ENCODE measurements around the gene ALPK1. TPM values are rescaled to one million over a fixed set of nuclear protein-coding genes. Genes with fewer than 3 reads are reported as not detected.

The ALPK1 gene
- total and polyA plus RNA-seq, 4 experiments from 2014 or later = 3.9 to 18.6 (median 10.2) TPM

- Histone ChIP-seq H3K4me1 (ENCODE audit: insufficient read depth, low read length) (no peaks in the 10 kb centered on the region), H3K27ac (ENCODE audit: low read depth, low read length) (no peak overlapping the region), H3K27me3 (ENCODE audit: insufficient read depth, low read length) (no peaks in the 10 kb centered on the region), H3K9me3 (ENCODE audit: control insufficient read depth in 1 of 2, low read length in 2 of 2) (no peaks in the 10 kb centered on the region), H3K36me3 (ENCODE audit: insufficient read depth, low read length) (no peaks in the 10 kb centered on the region), H3K4me3 (ENCODE audit: low read length in 2 of 2) (no peak overlapping the region)
- H3K27me3 Mint-ChIP-seq = no peaks in the 10 kb centered on the region
- CTCF ChIA-PET (ENCODE audit: partially characterized antibody) = interaction anchor here (1.5 to 2.5 kb wide), 2 partner anchors 11 to 192 kb away, joined by 4 to 7 read pairs; no protein-coding TSS in a partner anchor
- no peak overlapping the region for H3K4me3 Mint-ChIP-seq
- H3K9me3 Mint-ChIP-seq = no peaks in the 10 kb centered on the region
- intact Hi-C loops (cut with micrococcal nuclease) = no loop called here
- POLR2A ChIA-PET (ENCODE audit: partially characterized antibody) = no interaction called here
- H3K36me3 Mint-ChIP-seq = peaks cover 0 to 5% of the 10 kb centered on the region in 2 donors
- peaks cover 0 to 8% (median 6%) of the 10 kb centered on the region in 4 donors for H3K4me1 Mint-ChIP-seq
- H3K27ac Mint-ChIP-seq = no peak overlapping the region
- no peak for DNase-seq
Observed at GRCh38 chr4:112332398-112332797, 35.2 kb downstream of the ALPK1 start.

GRCh38 chr4:112340023-112340422 is 42.9 kb downstream of the ALPK1 start:
- no peaks in the 10 kb centered on the region for H3K36me3 ChIP-seq (ENCODE audit: insufficient read depth, low read length)
- H3K27me3 Mint-ChIP-seq = no peaks in the 10 kb centered on the region
- H3K4me1 ChIP-seq (ENCODE audit: insufficient read depth, low read length) = no peaks in the 10 kb centered on the region
- H3K27ac Mint-ChIP-seq = no peak overlapping the region
- no peak for DNase-seq
- no peaks in the 10 kb centered on the region for H3K9me3 Mint-ChIP-seq
- H3K4me3 Mint-ChIP-seq = no peak overlapping the region
- ChIA-PET POLR2A (ENCODE audit: partially characterized antibody) (no interaction called here), CTCF (ENCODE audit: partially characterized antibody) (interaction anchor here (1.1 kb wide), 1 partner anchor 11 kb away, joined by 3 read pairs; no protein-coding TSS in a partner anchor)
- H3K27ac ChIP-seq (ENCODE audit: low read depth, low read length) = no peak overlapping the region
- intact Hi-C loops (cut with micrococcal nuclease) = no loop called here
- no peak overlapping the region for H3K4me3 ChIP-seq (ENCODE audit: low read length in 2 of 2)
- no peaks in the 10 kb centered on the region for H3K9me3 ChIP-seq (ENCODE audit: control insufficient read depth in 1 of 2, low read length in 2 of 2)
- no peaks in the 10 kb centered on the region for H3K4me1 Mint-ChIP-seq
- H3K27me3 ChIP-seq (ENCODE audit: insufficient read depth, low read length) = no peaks in the 10 kb centered on the region
- peaks cover 2 to 7% of the 10 kb centered on the region in 2 donors for H3K36me3 Mint-ChIP-seq

- Histone ChIP-seq H3K27me3 (ENCODE audit: insufficient read depth, low read length) (no peaks in the 10 kb centered on the region), H3K36me3 (ENCODE audit: insufficient read depth, low read length) (no peaks in the 10 kb centered on the region), H3K9me3 (ENCODE audit: control insufficient read depth in 1 of 2, low read length in 2 of 2) (no peaks in the 10 kb centered on the region), H3K4me3 (ENCODE audit: low read length in 2 of 2) (no peak overlapping the region), H3K27ac (ENCODE audit: low read depth, low read length) (no peak overlapping the region), H3K4me1 (ENCODE audit: insufficient read depth, low read length) (no peaks in the 10 kb centered on the region)
- no peak overlapping the region for H3K4me3 Mint-ChIP-seq
- no peaks in the 10 kb centered on the region for H3K9me3 Mint-ChIP-seq
- H3K4me1 Mint-ChIP-seq = no peaks in the 10 kb centered on the region
- intact Hi-C loops (cut with micrococcal nuclease) = no loop called here
- no peak overlapping the region for H3K27ac Mint-ChIP-seq
- ChIA-PET POLR2A (ENCODE audit: partially characterized antibody) (no interaction called here), CTCF (ENCODE audit: partially characterized antibody) (no interaction called here)
- no peaks in the 10 kb centered on the region for H3K27me3 Mint-ChIP-seq
- no peak for DNase-seq
- peaks cover 2 to 7% of the 10 kb centered on the region in 2 donors for H3K36me3 Mint-ChIP-seq
Observed at GRCh38 chr4:112341033-112341432, 43.9 kb downstream of the ALPK1 start.

- ChIA-PET POLR2A (ENCODE audit: partially characterized antibody) (no interaction called here), CTCF (ENCODE audit: partially characterized antibody) (no interaction called here)
- Histone ChIP-seq H3K4me1 (ENCODE audit: insufficient read depth, low read length) (no peaks in the 10 kb centered on the region), H3K27ac (ENCODE audit: low read depth, low read length) (no peak overlapping the region), H3K36me3 (ENCODE audit: insufficient read depth, low read length) (no peaks in the 10 kb centered on the region), H3K27me3 (ENCODE audit: insufficient read depth, low read length) (no peaks in the 10 kb centered on the region), H3K4me3 (ENCODE audit: low read length in 2 of 2) (no peak overlapping the region), H3K9me3 (ENCODE audit: control insufficient read depth in 1 of 2, low read length in 2 of 2) (no peaks in the 10 kb centered on the region)
- intact Hi-C loops (cut with micrococcal nuclease) = no loop called here
- Mint-ChIP-seq H3K4me1 (no peaks in the 10 kb centered on the region), H3K27me3 (no peaks in the 10 kb centered on the region), H3K36me3 (peaks cover 2 to 7% of the 10 kb centered on the region in 2 donors), H3K9me3 (no peaks in the 10 kb centered on the region), H3K4me3 (no peak overlapping the region), H3K27ac (no peak overlapping the region)
- DNase-seq = no peak
Observed at GRCh38 chr4:112343330-112344080, 46.3 kb downstream of the ALPK1 start.

- H3K4me3 ChIP-seq (ENCODE audit: low read length in 2 of 2) = no peak overlapping the region
- Mint-ChIP-seq H3K4me1 (no peaks in the 10 kb centered on the region), H3K27me3 (no peaks in the 10 kb centered on the region), H3K36me3 (peaks cover 0 to 14% of the 10 kb centered on the region in 2 donors), H3K27ac (peak overlapping the region in 1 of 7 donors; percentile 87), H3K4me3 (no peak overlapping the region), H3K9me3 (no peaks in the 10 kb centered on the region)
- H3K27ac ChIP-seq (ENCODE audit: low read depth, low read length) = no peak overlapping the region
- H3K4me1 ChIP-seq (ENCODE audit: insufficient read depth, low read length) = no peaks in the 10 kb centered on the region
- no peaks in the 10 kb centered on the region for H3K27me3 ChIP-seq (ENCODE audit: insufficient read depth, low read length)
- intact Hi-C loops (cut with micrococcal nuclease) = no loop called here
- CTCF ChIA-PET (ENCODE audit: partially characterized antibody) = no interaction called here
- no peak for DNase-seq
- POLR2A ChIA-PET (ENCODE audit: partially characterized antibody) = interaction anchor here (0.6 kb wide), 1 partner anchor 304 kb away, joined by 3 read pairs; no protein-coding TSS in a partner anchor
- no peaks in the 10 kb centered on the region for H3K36me3 ChIP-seq (ENCODE audit: insufficient read depth, low read length)
- no peaks in the 10 kb centered on the region for H3K9me3 ChIP-seq (ENCODE audit: control insufficient read depth in 1 of 2, low read length in 2 of 2)
Observed at GRCh38 chr4:112348488-112349158, 51.5 kb downstream of the ALPK1 start.

GRCh38 chr4:112352736-112353135 is 55.6 kb downstream of the ALPK1 start:
- intact Hi-C loops (cut with micrococcal nuclease) = no loop called here
- CTCF ChIA-PET (ENCODE audit: partially characterized antibody) = no interaction called here
- Mint-ChIP-seq H3K4me1 (no peaks in the 10 kb centered on the region), H3K27me3 (no peaks in the 10 kb centered on the region), H3K36me3 (peaks cover 0 to 26% of the 10 kb centered on the region in 2 donors), H3K27ac (peak overlapping the region in 1 of 7 donors; percentile 24), H3K4me3 (no peak overlapping the region), H3K9me3 (peaks cover 0 to 3% (median 0%) of the 10 kb centered on the region in 8 donors)
- H3K4me1 ChIP-seq (ENCODE audit: insufficient read depth, low read length) = no peaks in the 10 kb centered on the region
- no peaks in the 10 kb centered on the region for H3K9me3 ChIP-seq (ENCODE audit: control insufficient read depth in 1 of 2, low read length in 2 of 2)
- no peaks in the 10 kb centered on the region for H3K36me3 ChIP-seq (ENCODE audit: insufficient read depth, low read length)
- no peak overlapping the region for H3K4me3 ChIP-seq (ENCODE audit: low read length in 2 of 2)
- no peak for DNase-seq
- POLR2A ChIA-PET (ENCODE audit: partially characterized antibody) = no interaction called here
- H3K27ac ChIP-seq (ENCODE audit: low read depth, low read length) = no peak overlapping the region
- H3K27me3 ChIP-seq (ENCODE audit: insufficient read depth, low read length) = no peaks in the 10 kb centered on the region

- Histone ChIP-seq H3K4me3 (ENCODE audit: low read length in 2 of 2) (no peak overlapping the region), H3K36me3 (ENCODE audit: insufficient read depth, low read length) (no peaks in the 10 kb centered on the region), H3K9me3 (ENCODE audit: control insufficient read depth in 1 of 2, low read length in 2 of 2) (no peaks in the 10 kb centered on the region), H3K27me3 (ENCODE audit: insufficient read depth, low read length) (no peaks in the 10 kb centered on the region), H3K4me1 (ENCODE audit: insufficient read depth, low read length) (no peaks in the 10 kb centered on the region), H3K27ac (ENCODE audit: low read depth, low read length) (no peak overlapping the region)
- Mint-ChIP-seq H3K36me3 (peaks cover 4 to 26% of the 10 kb centered on the region in 2 donors), H3K9me3 (peaks cover 0 to 3% (median 1%) of the 10 kb centered on the region in 8 donors), H3K4me1 (no peaks in the 10 kb centered on the region), H3K4me3 (no peak overlapping the region), H3K27ac (no peak overlapping the region), H3K27me3 (peaks cover 0 to 2% of the 10 kb centered on the region in 2 donors)
- ChIA-PET CTCF (ENCODE audit: partially characterized antibody) (no interaction called here), POLR2A (ENCODE audit: partially characterized antibody) (no interaction called here)
- intact Hi-C loops (cut with micrococcal nuclease) = no loop called here
- DNase-seq = no peak
Observed at GRCh38 chr4:112355662-112356061, 58.5 kb downstream of the ALPK1 start.
